Measurements from ENCODE around the gene JAZF1. TPM values are rescaled to one million over a fixed set of nuclear protein-coding genes. Genes with fewer than 3 reads are reported as not detected.

JAZF1 gene
- total RNA-seq, 1 experiment from 2014 or later = 1.5 TPM

DNA sequence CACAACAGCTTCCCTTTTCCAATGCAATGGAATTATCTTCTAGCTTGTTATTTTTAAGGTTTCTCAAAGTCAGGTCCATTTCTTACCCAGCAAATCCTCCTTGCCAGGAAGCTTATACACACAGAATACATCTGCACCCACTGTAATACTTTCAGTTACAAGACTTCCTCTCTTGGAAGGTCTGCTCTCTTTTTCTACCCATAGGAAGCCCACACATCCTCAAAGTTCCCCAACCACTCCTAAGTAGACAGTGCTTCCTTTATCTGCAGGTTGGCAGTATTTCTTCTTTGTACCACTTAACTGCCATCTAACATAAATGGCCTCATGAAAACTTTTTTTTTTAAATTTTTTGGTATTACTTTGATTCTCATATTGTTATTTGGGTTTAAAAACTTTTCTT, 285.0 kb downstream of the JAZF1 start:
- intact Hi-C loops (cut with micrococcal nuclease; ENCODE audit: unreplicated experiment) = no loop called here
- H3K4me1 ChIP-seq (ENCODE audit: insufficient read depth, low read length, poor library complexity, severe bottlenecking) = no peaks in the 10 kb centered on the region
- peaks cover 2% of the 10 kb centered on the region for H3K27me3 ChIP-seq (replicated peaks; ENCODE audit: insufficient read depth, low read depth, low read length, poor library complexity)
- no peaks in the 10 kb centered on the region for H3K36me3 ChIP-seq (ENCODE audit: insufficient read depth, low read length, poor library complexity, severe bottlenecking)
- POLR2A ChIA-PET (ENCODE audit: low non-redundant PET) = no interaction called here
- CTCF ChIA-PET = no interaction called here
- H3K9me3 ChIP-seq (ENCODE audit: low read depth, low read length, poor library complexity, severe bottlenecking) = no peaks in the 10 kb centered on the region
- H3K4me3 ChIP-seq (ENCODE audit: low read depth, low read length, poor library complexity, severe bottlenecking) = no peak overlapping the region
- no TSS peak for BruUV-seq (replicated peaks)
- DNase-seq (ENCODE audit: low spot score) = no peak
- no peak overlapping the region for H3K27ac ChIP-seq (ENCODE audit: low read depth, low read length, poor library complexity, severe bottlenecking)
- no peak for TF ChIP-seq EZH2 (IDR thresholded peaks at IDR 0.05; ENCODE audit: borderline replicate concordance, low read depth, low read length, poor library complexity, severe bottlenecking)
- TF ChIP-seq, protein P1, sequence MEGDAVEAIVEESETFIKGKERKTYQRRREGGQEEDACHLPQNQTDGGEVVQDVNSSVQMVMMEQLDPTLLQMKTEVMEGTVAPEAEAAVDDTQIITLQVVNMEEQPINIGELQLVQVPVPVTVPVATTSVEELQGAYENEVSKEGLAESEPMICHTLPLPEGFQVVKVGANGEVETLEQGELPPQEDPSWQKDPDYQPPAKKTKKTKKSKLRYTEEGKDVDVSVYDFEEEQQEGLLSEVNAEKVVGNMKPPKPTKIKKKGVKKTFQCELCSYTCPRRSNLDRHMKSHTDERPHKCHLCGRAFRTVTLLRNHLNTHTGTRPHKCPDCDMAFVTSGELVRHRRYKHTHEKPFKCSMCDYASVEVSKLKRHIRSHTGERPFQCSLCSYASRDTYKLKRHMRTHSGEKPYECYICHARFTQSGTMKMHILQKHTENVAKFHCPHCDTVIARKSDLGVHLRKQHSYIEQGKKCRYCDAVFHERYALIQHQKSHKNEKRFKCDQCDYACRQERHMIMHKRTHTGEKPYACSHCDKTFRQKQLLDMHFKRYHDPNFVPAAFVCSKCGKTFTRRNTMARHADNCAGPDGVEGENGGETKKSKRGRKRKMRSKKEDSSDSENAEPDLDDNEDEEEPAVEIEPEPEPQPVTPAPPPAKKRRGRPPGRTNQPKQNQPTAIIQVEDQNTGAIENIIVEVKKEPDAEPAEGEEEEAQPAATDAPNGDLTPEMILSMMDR (conservative IDR thresholded peaks at IDR 0.05; ENCODE audit: low read depth, low read length) = no peak

DNA sequence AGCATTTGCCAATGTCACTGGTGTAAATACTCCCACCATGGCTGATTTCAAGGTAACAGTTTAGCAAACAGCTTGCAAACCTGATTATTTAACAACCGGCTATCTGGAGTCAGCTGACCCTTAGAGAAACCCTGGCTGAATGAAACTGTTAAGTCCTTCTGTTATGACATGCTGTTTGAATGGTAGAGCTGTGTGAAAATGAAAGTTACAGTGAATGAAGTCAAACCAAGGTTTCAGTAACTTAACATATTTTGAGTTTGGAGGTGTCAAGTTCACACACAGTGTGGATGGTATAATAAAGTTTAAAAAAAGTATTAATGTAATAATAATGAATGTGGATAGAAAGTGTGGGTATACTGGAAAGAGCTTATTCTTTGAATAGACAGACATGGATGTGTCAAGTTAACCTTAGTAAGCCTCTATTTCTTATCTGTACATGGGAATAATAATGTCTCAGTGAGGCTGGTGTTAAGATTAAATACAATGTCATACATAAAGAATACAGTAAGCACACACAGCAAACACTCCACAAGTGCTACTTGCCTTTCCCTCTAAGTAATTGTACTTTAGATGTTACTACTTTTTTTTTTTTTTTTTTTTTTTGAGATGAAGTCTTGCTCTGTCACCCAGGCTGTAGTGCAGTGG, 290.3 kb downstream of the JAZF1 start:
- H3K27ac ChIP-seq (ENCODE audit: low read depth, low read length, poor library complexity, severe bottlenecking) = no peak overlapping the region
- intact Hi-C loops (cut with micrococcal nuclease; ENCODE audit: unreplicated experiment) = no loop called here

DNA sequence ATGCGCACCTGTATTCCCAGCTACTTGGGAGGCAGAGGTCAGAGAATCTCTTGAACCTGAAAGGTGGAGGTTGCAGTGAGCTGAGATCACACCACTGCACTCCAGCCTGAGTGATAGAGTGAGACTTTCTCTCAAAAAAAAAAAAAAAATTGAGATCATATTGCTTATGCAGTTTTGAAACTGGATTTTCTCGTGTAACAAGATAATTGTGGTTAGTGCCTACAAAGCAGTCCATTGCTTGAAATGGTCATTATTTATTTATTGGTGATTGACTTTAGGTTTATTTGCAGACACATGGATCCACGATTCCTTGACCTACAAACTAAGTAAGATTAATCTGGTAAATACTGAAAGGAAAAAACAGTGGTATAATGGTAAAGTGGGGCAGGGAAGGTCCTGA, 290.8 kb downstream of the JAZF1 start:
- no peaks in the 10 kb centered on the region for H3K36me3 ChIP-seq (ENCODE audit: insufficient read depth, low read length, poor library complexity, severe bottlenecking)
- no TSS peak for BruUV-seq (replicated peaks)
- H3K4me3 ChIP-seq (ENCODE audit: low read depth, low read length, poor library complexity, severe bottlenecking) = no peak overlapping the region
- no peak overlapping the region for H3K27ac ChIP-seq (ENCODE audit: low read depth, low read length, poor library complexity, severe bottlenecking)
- ChIA-PET CTCF (no interaction called here), POLR2A (ENCODE audit: low non-redundant PET) (no interaction called here)
- H3K9me3 ChIP-seq (ENCODE audit: low read depth, low read length, poor library complexity, severe bottlenecking) = no peaks in the 10 kb centered on the region
- intact Hi-C loops (cut with micrococcal nuclease; ENCODE audit: unreplicated experiment) = no loop called here
- no peaks in the 10 kb centered on the region for H3K4me1 ChIP-seq (ENCODE audit: insufficient read depth, low read length, poor library complexity, severe bottlenecking)
- TF ChIP-seq EZH2 (IDR thresholded peaks at IDR 0.05; ENCODE audit: borderline replicate concordance, low read depth, low read length, poor library complexity, severe bottlenecking) = no peak
- TF ChIP-seq, protein P1 (conservative IDR thresholded peaks at IDR 0.05; ENCODE audit: low read depth, low read length) = no peak
- DNase-seq (ENCODE audit: low spot score) = no peak
- no peaks in the 10 kb centered on the region for H3K27me3 ChIP-seq (replicated peaks; ENCODE audit: insufficient read depth, low read depth, low read length, poor library complexity)

More for the DNA sequence above, 290.3 kb downstream of the JAZF1 start:
- DNase-seq (ENCODE audit: low spot score) = no peak
- H3K4me1 ChIP-seq (ENCODE audit: insufficient read depth, low read length, poor library complexity, severe bottlenecking) = no peaks in the 10 kb centered on the region
- no peaks in the 10 kb centered on the region for H3K27me3 ChIP-seq (replicated peaks; ENCODE audit: insufficient read depth, low read depth, low read length, poor library complexity)
- POLR2A ChIA-PET (ENCODE audit: low non-redundant PET) = no interaction called here
- H3K4me3 ChIP-seq (ENCODE audit: low read depth, low read length, poor library complexity, severe bottlenecking) = no peak overlapping the region
- no TSS peak for BruUV-seq (replicated peaks)
- H3K36me3 ChIP-seq (ENCODE audit: insufficient read depth, low read length, poor library complexity, severe bottlenecking) = no peaks in the 10 kb centered on the region
- TF ChIP-seq EZH2 (IDR thresholded peaks at IDR 0.05; ENCODE audit: borderline replicate concordance, low read depth, low read length, poor library complexity, severe bottlenecking) = no peak
- TF ChIP-seq, protein P1 (conservative IDR thresholded peaks at IDR 0.05; ENCODE audit: low read depth, low read length) = no peak
- no peaks in the 10 kb centered on the region for H3K9me3 ChIP-seq (ENCODE audit: low read depth, low read length, poor library complexity, severe bottlenecking)
- CTCF ChIA-PET = no interaction called here
